ENCODE results near the gene TNRC6C. TPM values are rescaled to one million over a fixed set of nuclear protein-coding genes. Genes with fewer than 3 reads are reported as not detected.

TNRC6C gene
- total and polyA plus RNA-seq, 2 experiments from 2014 or later, result 4.2 to 5.6 TPM

DNA sequence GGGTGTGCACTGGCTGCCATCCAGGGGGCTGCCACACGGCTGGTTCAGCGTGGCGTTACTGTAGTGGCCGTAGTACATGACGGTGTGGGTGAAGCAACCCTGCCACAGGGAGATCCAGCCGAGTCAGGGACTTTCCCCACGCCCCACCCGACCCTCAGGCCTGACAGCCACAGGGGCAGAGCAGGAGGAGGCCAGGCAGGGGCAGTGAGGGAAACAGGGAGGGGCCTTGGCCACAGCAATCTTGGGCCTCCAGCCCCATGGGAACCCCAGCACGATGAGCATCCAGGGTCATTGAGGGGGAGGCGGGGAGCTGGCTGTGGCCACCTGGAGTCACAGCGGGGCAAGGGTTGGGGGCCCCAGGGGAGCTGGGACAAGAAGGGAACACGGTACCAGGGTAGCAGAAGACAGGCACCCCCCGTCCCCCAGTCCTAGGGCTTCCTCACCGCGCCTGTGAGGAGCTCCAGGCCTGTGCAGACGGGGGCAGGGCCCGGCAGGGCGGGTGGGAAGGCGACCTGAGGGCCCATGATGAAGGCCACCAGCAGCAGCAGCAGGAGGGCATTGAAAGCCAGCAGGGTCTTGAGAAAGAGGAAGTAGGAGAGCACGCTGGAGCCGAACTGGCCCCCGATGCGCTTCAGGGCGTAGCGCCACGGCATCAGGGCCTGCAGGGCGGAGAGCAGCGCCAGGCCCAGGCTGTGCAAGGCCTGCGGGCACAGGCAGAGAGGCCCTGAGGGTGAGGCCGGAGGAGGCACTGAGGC, 165.8 kb downstream of the TNRC6C start:
- Histone ChIP-seq H3K4me1 (ENCODE audit: insufficient read depth) (peaks cover 12% of the 10 kb centered on the region), H4K20me1 (ENCODE audit: insufficient read depth, poor library complexity, severe bottlenecking) (no peaks in the 10 kb centered on the region), H3K9me3 (ENCODE audit: low read depth) (no peaks in the 10 kb centered on the region), H3K27me3 (no peaks in the 10 kb centered on the region), H3K4me3 (no peak overlapping the region), H3K4me2 (no peak overlapping the region), H3K27ac (no peak overlapping the region), H2AFZ (no peak overlapping the region), H3K79me2 (peaks cover 3% of the 10 kb centered on the region), H3K36me3 (replicated peaks; ENCODE audit: insufficient read depth, low read depth) (no peaks in the 10 kb centered on the region), H3K9me2 (replicated peaks; ENCODE audit: insufficient read depth) (no peaks in the 10 kb centered on the region)
- TF ChIP-seq EZH2 (IDR thresholded peaks at IDR 0.05; ENCODE audit: borderline replicate concordance) (no peak), EZH2phosphoT487 (IDR thresholded peaks at IDR 0.05; ENCODE audit: low read depth, severe bottlenecking, unreplicated experiment) (no peak)
- TF ChIP-seq, protein P1, sequence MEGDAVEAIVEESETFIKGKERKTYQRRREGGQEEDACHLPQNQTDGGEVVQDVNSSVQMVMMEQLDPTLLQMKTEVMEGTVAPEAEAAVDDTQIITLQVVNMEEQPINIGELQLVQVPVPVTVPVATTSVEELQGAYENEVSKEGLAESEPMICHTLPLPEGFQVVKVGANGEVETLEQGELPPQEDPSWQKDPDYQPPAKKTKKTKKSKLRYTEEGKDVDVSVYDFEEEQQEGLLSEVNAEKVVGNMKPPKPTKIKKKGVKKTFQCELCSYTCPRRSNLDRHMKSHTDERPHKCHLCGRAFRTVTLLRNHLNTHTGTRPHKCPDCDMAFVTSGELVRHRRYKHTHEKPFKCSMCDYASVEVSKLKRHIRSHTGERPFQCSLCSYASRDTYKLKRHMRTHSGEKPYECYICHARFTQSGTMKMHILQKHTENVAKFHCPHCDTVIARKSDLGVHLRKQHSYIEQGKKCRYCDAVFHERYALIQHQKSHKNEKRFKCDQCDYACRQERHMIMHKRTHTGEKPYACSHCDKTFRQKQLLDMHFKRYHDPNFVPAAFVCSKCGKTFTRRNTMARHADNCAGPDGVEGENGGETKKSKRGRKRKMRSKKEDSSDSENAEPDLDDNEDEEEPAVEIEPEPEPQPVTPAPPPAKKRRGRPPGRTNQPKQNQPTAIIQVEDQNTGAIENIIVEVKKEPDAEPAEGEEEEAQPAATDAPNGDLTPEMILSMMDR (IDR thresholded peaks at IDR 0.05; ENCODE audit: poor library complexity), result no peak
- DNase-seq (ENCODE audit: low spot score), result no peak
- WGBS (ENCODE audit: low lambda C conversion rate, missing lambda C conversion rate), result 95% methylated on average over 9 of the region's 30 CpGs

DNA sequence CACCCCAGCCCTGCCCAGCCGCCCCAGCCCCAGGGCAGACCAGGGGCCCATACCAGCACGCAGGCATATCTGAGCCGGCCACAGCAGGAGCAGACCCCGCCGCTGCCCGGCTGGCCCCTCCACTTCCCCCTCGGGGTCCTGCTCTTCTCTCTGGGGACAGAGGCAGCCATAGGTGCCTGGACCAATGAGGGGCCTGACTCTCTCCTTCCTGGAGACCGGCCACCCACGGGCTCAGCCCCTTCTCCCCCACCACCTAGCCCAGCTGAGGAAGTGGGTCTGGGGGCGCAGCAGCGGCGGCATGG, 166.3 kb downstream of the TNRC6C start:
- TF ChIP-seq, protein P1 (IDR thresholded peaks at IDR 0.05; ENCODE audit: poor library complexity), result no peak
- TF ChIP-seq EZH2 (IDR thresholded peaks at IDR 0.05; ENCODE audit: borderline replicate concordance) (no peak), EZH2phosphoT487 (IDR thresholded peaks at IDR 0.05; ENCODE audit: low read depth, severe bottlenecking, unreplicated experiment) (no peak)
- Histone ChIP-seq H3K9me2 (replicated peaks; ENCODE audit: insufficient read depth) (no peaks in the 10 kb centered on the region), H3K79me2 (peaks cover 3% of the 10 kb centered on the region), H4K20me1 (ENCODE audit: insufficient read depth, poor library complexity, severe bottlenecking) (no peaks in the 10 kb centered on the region), H3K4me2 (no peak overlapping the region), H3K4me3 (no peak overlapping the region), H3K9me3 (ENCODE audit: low read depth) (no peaks in the 10 kb centered on the region), H3K4me1 (ENCODE audit: insufficient read depth) (peaks cover 12% of the 10 kb centered on the region), H2AFZ (no peak overlapping the region), H3K27me3 (no peaks in the 10 kb centered on the region), H3K36me3 (replicated peaks; ENCODE audit: insufficient read depth, low read depth) (no peaks in the 10 kb centered on the region), H3K27ac (no peak overlapping the region)
- no peak for DNase-seq (ENCODE audit: low spot score)
- WGBS (ENCODE audit: low lambda C conversion rate, missing lambda C conversion rate), result 95% methylated on average over 11 of the region's 12 CpGs

DNA sequence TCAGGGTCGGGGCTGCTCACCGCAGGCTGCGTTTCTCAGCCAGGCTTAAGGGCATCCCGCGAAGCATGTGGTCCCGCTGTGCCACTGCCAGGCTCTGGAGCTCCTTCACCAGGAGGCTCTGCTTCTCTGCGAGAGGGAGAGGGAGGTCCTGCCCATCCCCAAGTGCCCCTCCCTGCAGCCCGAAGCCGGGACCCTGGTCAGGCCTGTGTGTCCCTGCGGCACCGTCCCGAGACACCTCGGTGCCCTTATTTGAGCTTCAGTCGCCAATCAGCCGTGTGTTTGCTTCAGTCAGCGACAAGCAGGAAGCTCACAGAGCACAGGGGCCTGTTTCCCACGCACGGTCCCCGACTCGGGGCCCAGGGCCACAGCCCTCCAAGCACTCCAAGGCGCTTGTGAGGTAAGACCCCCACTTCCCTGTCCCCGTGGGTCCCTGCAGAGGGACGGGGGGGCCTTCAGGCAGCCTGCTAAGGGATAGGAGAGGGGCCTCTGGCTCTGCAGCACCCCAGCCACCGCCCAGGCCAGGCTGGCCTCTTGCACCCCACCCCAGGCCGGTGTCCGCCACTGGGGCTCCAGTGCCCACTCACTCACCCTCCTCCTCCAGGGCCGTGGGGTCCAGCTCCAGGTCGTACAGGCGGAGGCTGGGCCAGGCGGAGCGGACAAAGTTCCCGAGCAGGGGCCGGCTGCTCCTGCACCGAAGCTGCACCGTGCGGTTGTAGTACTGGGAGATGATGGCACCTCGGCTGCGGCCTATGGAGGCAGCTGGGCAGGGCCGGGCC, 166.8 kb downstream of the TNRC6C start:
- Histone ChIP-seq H3K27me3 (no peaks in the 10 kb centered on the region), H3K27ac (no peak overlapping the region), H2AFZ (no peak overlapping the region), H3K4me3 (no peak overlapping the region), H3K9me2 (replicated peaks; ENCODE audit: insufficient read depth) (no peaks in the 10 kb centered on the region), H3K9me3 (ENCODE audit: low read depth) (no peaks in the 10 kb centered on the region), H3K4me2 (no peak overlapping the region), H3K4me1 (ENCODE audit: insufficient read depth) (peaks cover 12% of the 10 kb centered on the region), H4K20me1 (ENCODE audit: insufficient read depth, poor library complexity, severe bottlenecking) (no peaks in the 10 kb centered on the region), H3K79me2 (peaks cover 3% of the 10 kb centered on the region), H3K36me3 (replicated peaks; ENCODE audit: insufficient read depth, low read depth) (no peaks in the 10 kb centered on the region)
- DNase-seq (ENCODE audit: low spot score), result no peak
- TF ChIP-seq EZH2 (IDR thresholded peaks at IDR 0.05; ENCODE audit: borderline replicate concordance), result no peak
- TF ChIP-seq, protein P1 (IDR thresholded peaks at IDR 0.05; ENCODE audit: poor library complexity), result no peak
- no peak for TF ChIP-seq EZH2phosphoT487 (IDR thresholded peaks at IDR 0.05; ENCODE audit: low read depth, severe bottlenecking, unreplicated experiment)
- WGBS (ENCODE audit: low lambda C conversion rate, missing lambda C conversion rate), result 94% methylated on average over 39 of the region's 39 CpGs

Data from hepatocyte (in vitro differentiated cells).